ENCODE results near the gene POLE2. TPM values are rescaled to one million over a fixed set of nuclear protein-coding genes. Genes with fewer than 3 reads are reported as not detected.

Gene POLE2, protein sequence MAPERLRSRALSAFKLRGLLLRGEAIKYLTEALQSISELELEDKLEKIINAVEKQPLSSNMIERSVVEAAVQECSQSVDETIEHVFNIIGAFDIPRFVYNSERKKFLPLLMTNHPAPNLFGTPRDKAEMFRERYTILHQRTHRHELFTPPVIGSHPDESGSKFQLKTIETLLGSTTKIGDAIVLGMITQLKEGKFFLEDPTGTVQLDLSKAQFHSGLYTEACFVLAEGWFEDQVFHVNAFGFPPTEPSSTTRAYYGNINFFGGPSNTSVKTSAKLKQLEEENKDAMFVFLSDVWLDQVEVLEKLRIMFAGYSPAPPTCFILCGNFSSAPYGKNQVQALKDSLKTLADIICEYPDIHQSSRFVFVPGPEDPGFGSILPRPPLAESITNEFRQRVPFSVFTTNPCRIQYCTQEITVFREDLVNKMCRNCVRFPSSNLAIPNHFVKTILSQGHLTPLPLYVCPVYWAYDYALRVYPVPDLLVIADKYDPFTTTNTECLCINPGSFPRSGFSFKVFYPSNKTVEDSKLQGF
- 10 to 100 TPM; 20.2 to 21.3 TPM for total RNA-seq

DNA sequence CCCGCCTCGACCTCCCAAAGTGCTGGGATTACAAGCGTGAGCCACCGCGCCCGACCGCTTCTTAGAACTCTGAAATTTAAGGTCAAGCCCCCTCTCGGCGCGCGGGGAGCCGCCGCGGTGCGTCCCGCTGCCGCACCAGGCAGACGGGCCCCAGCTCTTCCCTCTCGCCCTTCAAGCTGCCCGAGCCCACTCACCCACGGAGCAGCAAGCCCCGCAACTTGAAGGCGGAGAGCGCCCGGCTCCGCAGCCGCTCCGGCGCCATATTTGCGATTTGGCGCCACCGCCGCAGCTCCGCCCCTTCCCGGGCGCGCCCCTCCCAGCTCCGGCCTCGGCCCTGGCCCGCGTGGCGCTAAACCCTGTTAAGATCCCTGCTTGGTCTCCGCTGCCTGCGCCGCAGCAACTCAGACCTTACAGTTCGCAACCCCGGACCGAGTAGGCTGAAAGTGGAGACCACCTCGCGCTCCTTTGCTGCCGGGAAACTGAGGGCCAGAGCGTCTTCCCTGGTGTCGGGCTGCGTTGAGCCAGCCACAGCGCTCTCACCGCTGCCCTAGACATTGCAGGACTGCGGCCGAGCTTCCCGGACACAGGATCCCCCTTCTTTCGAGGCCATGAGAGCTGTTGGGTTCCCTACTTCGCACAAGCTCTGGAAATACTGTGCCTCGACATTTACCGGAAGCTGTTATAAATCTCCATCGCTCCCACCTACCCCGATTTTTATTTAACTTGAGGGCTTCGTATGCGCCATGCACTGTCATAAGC, at the start of gene POLE2:
Gene POLE2, minus strand, starts transcription at position 273 of the 759 bp plus-strand sequence. Its CDS starts 11 bp downstream, at position 262.

GRCh38 chr14:49692811-49693734, 5.1 kb upstream of the POLE2 start, which contains the start of gene KLHDC1:
TSS of gene KLHDC1 (plus strand) at chr14:49693120. CDS start at chr14:49693195, 75 bp downstream.

GRCh38 chr14:49634547-49635334, 53.3 kb downstream of the POLE2 start, which contains the start of gene DNAAF2:
TSS of gene DNAAF2 (minus strand) at chr14:49635244. CDS start at chr14:49635149, 95 bp downstream.

DNA sequence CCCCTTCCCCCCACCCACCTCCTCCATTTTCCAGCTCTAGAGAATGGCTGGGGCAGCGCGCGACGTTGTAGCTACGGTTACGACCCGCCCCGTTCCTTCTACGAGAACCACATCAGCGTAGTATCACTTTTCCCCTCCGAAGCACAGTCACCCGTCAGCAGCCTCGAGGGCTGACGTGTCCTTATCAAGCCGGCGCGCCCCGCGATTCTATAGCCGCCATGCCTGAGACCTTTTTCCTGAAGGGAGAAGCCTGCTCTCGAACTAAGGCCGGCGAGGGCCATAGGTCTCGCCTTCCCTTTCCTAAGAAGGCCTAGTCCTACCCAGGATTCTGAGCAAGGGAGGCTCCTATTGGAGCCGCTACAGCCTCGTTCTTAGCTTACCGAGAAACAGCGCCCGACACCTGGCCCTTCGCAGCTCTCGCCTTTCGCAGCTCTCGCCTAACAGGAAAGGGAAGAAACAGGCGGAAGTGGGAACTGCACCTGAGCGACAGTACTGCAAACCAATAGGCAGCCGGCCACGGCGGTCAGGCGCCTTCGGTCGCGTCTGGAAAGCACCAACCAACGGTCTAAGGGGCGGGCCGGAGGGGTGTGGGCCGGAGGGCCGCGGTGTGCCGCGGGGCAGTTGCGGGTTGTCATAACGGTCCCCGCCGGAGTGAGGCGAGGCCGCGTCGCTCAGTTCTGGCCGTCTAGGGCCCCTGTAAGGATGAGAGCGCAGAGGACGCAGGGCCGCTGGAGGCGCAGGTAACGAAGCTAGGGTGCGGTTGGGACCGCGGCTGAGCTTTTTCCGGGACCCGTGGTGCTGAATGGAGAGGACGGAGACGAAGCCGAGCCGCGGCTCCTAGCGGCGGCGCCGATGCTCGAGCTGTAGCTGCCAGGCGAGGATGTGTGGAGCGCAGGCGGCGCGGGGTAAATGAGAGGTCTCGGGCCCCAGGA, 67.6 kb downstream of the POLE2 start, which contains the start of the genes MGAT2 and RPL36AL:
Gene MGAT2, plus strand, starts transcription at position 618 of the 932 bp plus-strand sequence. CDS start 470 bp downstream, outside the sequence.
Gene RPL36AL, minus strand, starts transcription at position 445 of the 932 bp plus-strand sequence. CDS start 1,522 bp downstream, outside the sequence.

GRCh38 chr14:49598485-49599300, 89.3 kb downstream of the POLE2 start, which contains the start of gene LRR1:
TSS of gene LRR1 (plus strand) at chr14:49598940. CDS start at chr14:49599021, 81 bp downstream.

Other genes starting within 250 kb of the POLE2 start
- 1,000 to 10,000 TPM; 2,152 to 2,442 TPM for gene RPS29, start 101.8 kb downstream of the POLE2 start, total RNA-seq
- 10 to 100 TPM; 32.9 to 34.1 TPM for gene LRR1, start 89.3 kb downstream of the POLE2 start, total RNA-seq
- 100 to 1,000 TPM; 298 to 319 TPM for gene RPL36AL, start 67.6 kb downstream of the POLE2 start, total RNA-seq
- gene MGAT2, start 67.4 kb downstream of the POLE2 start, total RNA-seq, result 10 to 100 TPM; 64.2 to 66.8 TPM
- 1 to 10 TPM; 5.3 to 5.8 TPM for gene DNAAF2, start 53.0 kb downstream of the POLE2 start, total RNA-seq
- gene KLHDC1, start 4.9 kb upstream of the POLE2 start, total RNA-seq, result 1 to 10 TPM; 2.8 to 5.1 TPM
- 10 to 100 TPM; 40.5 to 42.5 TPM for gene KLHDC2, start 79.9 kb upstream of the POLE2 start, total RNA-seq
- 10 to 100 TPM; 74.0 to 81.5 TPM for gene NEMF, start 164.6 kb upstream of the POLE2 start, total RNA-seq
- gene ARF6, start 204.9 kb upstream of the POLE2 start, total RNA-seq, result 100 to 1,000 TPM; 175 to 179 TPM

Measured in activated naive CD4-positive, alpha-beta T cell treated with anti-CD3 and anti-CD28 coated beads, Interleukin-2, amount 10 ng/mL, durations not matched to agents 5 hours and 36 hours (primary cell).